Measurements from ENCODE around the gene TNRC6B.

GRCh38 chr22:40202225-40202944 is 24.7 kb downstream of the TNRC6B start:
- TF ChIP-seq, protein P1, sequence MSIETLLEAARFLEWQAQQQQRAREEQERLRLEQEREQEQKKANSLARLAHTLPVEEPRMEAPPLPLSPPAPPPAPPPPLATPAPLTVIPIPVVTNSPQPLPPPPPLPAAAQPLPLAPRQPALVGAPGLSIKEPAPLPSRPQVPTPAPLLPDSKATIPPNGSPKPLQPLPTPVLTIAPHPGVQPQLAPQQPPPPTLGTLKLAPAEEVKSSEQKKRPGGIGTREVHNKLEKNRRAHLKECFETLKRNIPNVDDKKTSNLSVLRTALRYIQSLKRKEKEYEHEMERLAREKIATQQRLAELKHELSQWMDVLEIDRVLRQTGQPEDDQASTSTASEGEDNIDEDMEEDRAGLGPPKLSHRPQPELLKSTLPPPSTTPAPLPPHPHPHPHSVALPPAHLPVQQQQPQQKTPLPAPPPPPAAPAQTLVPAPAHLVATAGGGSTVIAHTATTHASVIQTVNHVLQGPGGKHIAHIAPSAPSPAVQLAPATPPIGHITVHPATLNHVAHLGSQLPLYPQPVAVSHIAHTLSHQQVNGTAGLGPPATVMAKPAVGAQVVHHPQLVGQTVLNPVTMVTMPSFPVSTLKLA (IDR thresholded peaks at IDR 0.05): no peak
- TF ChIP-seq, protein P2, sequence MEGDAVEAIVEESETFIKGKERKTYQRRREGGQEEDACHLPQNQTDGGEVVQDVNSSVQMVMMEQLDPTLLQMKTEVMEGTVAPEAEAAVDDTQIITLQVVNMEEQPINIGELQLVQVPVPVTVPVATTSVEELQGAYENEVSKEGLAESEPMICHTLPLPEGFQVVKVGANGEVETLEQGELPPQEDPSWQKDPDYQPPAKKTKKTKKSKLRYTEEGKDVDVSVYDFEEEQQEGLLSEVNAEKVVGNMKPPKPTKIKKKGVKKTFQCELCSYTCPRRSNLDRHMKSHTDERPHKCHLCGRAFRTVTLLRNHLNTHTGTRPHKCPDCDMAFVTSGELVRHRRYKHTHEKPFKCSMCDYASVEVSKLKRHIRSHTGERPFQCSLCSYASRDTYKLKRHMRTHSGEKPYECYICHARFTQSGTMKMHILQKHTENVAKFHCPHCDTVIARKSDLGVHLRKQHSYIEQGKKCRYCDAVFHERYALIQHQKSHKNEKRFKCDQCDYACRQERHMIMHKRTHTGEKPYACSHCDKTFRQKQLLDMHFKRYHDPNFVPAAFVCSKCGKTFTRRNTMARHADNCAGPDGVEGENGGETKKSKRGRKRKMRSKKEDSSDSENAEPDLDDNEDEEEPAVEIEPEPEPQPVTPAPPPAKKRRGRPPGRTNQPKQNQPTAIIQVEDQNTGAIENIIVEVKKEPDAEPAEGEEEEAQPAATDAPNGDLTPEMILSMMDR (CRISPR knock-in tag; IDR thresholded peaks at IDR 0.05): no peak
- TF ChIP-seq ZNF232 (CRISPR knock-in tag; IDR thresholded peaks at IDR 0.05; ENCODE audit: borderline replicate concordance) (no peak), RFX1 (IDR thresholded peaks at IDR 0.05) (no peak), ZBTB44 (CRISPR knock-in tag; IDR thresholded peaks at IDR 0.05) (no peak), CEBPZ (IDR thresholded peaks at IDR 0.05; ENCODE audit: low read length) (no peak)
